ENCODE data around the gene ASCL3.
"Not testable (repeated sequence)": the region's sequence is repeated elsewhere in the genome, so short reads cannot be mapped to it uniquely, and the experiment has no call there.

The ASCL3 gene

GRCh38 chr11:8947230-8947943 is 4.6 kb upstream of the ASCL3 start:
- H3K4me3 ChIP-seq (ENCODE audit: control insufficient read depth, low read depth, low read length): no peak overlapping the region
- TF ChIP-seq, protein P1, sequence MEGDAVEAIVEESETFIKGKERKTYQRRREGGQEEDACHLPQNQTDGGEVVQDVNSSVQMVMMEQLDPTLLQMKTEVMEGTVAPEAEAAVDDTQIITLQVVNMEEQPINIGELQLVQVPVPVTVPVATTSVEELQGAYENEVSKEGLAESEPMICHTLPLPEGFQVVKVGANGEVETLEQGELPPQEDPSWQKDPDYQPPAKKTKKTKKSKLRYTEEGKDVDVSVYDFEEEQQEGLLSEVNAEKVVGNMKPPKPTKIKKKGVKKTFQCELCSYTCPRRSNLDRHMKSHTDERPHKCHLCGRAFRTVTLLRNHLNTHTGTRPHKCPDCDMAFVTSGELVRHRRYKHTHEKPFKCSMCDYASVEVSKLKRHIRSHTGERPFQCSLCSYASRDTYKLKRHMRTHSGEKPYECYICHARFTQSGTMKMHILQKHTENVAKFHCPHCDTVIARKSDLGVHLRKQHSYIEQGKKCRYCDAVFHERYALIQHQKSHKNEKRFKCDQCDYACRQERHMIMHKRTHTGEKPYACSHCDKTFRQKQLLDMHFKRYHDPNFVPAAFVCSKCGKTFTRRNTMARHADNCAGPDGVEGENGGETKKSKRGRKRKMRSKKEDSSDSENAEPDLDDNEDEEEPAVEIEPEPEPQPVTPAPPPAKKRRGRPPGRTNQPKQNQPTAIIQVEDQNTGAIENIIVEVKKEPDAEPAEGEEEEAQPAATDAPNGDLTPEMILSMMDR (conservative IDR thresholded peaks at IDR 0.05; ENCODE audit: control insufficient read depth, insufficient read depth, low read depth, low read length): no peak
- DNase-seq (ENCODE audit: low read depth): no peak

GRCh38 chr11:8941341-8942103 is 1.3 kb downstream of the ASCL3 start:
- DNase-seq (ENCODE audit: low read depth): no peak
- TF ChIP-seq, protein P1 (conservative IDR thresholded peaks at IDR 0.05; ENCODE audit: control insufficient read depth, insufficient read depth, low read depth, low read length): no peak
- H3K4me3 ChIP-seq (ENCODE audit: control insufficient read depth, low read depth, low read length): no peak overlapping the region

- TF ChIP-seq, protein P1 (conservative IDR thresholded peaks at IDR 0.05; ENCODE audit: control insufficient read depth, insufficient read depth, low read depth, low read length): no peak
- DNase-seq (ENCODE audit: low read depth): no peak
- no peak overlapping the region for H3K4me3 ChIP-seq (ENCODE audit: control insufficient read depth, low read depth, low read length)
These were observed 5.2 kb downstream of the ASCL3 start for GRCh38 chr11:8937659-8938058.

DNA sequence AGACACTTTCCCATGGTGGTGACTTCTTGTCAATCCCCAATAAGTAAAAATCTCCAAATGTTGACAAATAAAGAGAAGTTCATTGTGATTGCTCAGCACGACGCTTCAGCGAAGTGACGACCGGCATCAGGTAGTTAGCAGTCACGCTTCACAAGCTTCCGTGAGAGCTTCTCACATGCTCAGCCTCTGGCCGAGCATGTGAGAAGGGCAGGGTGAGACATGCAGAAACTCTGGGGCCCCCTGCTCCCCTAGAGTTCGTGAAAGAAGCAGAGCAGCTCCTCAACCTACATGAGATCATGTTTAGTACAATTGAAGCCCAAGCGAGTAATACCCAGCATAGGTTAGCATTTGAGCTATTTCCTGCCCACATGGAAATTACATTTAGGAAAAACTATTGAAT is 5.7 kb downstream of the ASCL3 start:
- DNase-seq (ENCODE audit: low read depth): no peak
- H3K4me3 ChIP-seq (ENCODE audit: control insufficient read depth, low read depth, low read length): no peak overlapping the region
- TF ChIP-seq, protein P1 (conservative IDR thresholded peaks at IDR 0.05; ENCODE audit: control insufficient read depth, insufficient read depth, low read depth, low read length): no peak

DNA sequence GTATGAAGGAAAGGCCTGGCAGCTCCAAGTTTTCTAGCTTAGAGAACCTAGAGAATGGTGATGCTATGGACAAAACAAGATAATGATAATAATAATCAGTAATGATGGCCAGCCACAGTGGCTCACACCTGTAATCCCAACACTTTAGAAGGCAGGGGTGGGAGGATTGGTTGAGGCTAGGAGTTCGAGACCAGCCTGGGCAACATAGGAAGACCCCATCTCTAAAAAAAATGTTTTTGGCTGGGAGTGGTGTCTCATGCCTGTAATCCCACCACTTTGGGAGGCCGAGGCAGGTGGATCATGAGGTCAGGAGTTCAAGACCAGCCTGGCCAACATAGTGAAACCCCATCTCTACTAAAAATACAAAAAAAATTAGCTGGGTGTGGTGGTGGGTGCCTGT is 7.0 kb downstream of the ASCL3 start:
- not testable (repeated sequence) for H3K4me3 ChIP-seq (ENCODE audit: control insufficient read depth, low read depth, low read length); DNase-seq (ENCODE audit: low read depth)

DNA sequence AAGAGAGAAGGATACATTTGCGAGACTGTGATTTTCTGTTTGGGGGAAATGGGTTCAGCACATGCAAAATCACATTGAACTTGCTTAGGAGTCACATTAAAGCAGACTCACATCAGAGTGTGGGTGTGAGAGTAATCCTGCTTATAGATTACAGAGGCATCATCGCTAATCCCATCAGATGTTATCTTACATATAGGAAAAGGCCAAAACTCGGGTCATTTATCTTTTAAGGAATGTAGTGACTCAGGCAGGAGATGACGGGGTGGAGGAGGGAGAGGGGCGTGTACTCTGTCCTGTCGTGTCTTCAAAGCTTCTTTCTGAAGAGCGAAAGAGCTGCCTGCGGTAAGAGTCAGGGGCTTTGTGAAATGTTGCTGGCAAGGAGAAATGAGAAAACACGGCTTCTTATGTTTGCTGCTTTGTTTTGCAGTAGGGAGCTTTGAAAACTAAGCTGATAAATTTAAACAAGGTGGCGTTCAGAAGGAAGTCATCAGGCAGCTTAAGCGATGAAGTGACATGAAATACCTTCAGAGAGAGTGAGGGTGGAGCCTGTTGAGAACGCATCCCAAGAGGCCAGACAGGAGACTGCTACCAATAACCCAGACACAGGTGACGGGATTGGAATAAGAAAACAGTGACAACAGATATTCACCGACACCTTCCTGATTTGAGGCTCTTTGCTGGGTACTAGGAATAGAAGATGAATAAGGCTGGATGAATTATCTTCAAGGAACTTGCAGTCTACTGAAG is 7.9 kb downstream of the ASCL3 start:
- DNase-seq (ENCODE audit: low read depth): peak; percentile 84
- TF ChIP-seq, protein P1 (conservative IDR thresholded peaks at IDR 0.05; ENCODE audit: control insufficient read depth, insufficient read depth, low read depth, low read length): no peak
- H3K4me3 ChIP-seq (ENCODE audit: control insufficient read depth, low read depth, low read length): no peak overlapping the region

DNA sequence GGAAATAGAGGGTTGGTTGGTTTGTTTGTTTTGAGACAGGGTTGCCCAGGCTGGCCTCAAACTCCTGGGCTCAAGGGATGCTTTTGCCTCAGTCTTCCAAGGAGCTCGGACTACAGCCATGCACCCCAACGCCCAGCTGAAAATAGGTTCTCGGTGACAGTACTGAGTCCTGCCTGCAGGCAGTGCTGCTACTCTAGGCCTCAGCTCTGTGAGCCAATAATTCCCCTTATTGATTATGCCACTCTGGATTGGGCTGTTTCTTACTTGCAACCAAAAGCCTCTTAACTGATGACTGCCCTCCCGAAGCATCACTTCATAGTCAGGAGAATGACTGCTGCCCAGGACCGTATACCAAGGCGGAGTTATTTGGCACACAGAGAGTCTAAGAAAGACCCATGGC is 8.9 kb downstream of the ASCL3 start:
- no peak for DNase-seq (ENCODE audit: low read depth)
- TF ChIP-seq, protein P1 (conservative IDR thresholded peaks at IDR 0.05; ENCODE audit: control insufficient read depth, insufficient read depth, low read depth, low read length): no peak
- H3K4me3 ChIP-seq (ENCODE audit: control insufficient read depth, low read depth, low read length): no peak overlapping the region

Data from fibroblast of mammary gland (primary cell).